Stimulated activated CD8-positive, alpha-beta memory T cell treated with anti-CD3 and anti-CD28 coated beads, Interleukin-7, amount 100 ng/mL, for 4 hours (primary cell): ENCODE results near the gene SEMA4C.
"Not testable (repeated sequence)": the region's sequence is repeated elsewhere in the genome, so short reads cannot be mapped to it uniquely, and the experiment has no call there.

Experiments used
- DNase-seq, 2 donors: peaks; one replicate each; pipeline ENCODE4 v3.0.0-alpha.2; 2020; ENCODE audit warnings: low read depth in 2 of 2

SEMA4C gene

DNA sequence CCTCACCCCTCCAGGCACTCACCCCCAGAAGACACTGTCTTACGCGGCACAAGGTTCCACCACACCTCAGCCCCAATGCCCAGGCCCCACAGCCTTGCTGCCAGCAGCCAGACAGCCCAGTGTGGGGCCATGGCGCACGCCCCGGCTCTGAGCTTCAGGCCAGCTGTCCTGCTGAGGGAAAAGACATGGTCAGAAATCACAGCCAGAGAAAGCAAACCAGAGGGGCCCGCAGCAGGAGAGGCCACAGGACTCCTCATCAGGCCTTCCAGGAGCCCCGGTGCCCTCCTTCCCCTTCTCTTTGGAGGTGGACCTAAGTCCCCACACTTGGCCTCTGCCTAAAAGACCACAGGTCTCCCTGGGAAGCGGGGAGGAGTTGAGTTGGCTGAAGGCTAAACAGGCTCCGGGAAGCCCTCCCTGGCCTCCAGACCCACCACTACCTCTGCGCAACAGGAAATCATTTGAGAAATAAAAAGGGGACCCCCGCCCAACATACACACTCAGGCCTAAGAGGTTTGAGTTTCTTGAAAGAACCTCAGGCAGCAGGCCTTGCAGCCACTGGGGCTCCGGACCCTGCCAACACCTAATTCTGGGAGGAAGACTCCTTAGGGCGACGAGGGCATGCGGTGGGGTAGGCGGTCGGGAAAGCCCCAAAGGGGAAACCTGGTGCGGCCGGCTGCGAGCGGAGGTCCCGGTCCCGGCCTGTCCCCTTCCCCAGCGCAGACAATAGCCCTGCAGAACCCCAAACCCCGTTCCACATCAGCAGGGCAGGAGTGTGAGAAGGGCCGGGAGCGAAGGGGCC is 1.9 kb downstream of the SEMA4C start:
- DNase-seq: no peak

DNA sequence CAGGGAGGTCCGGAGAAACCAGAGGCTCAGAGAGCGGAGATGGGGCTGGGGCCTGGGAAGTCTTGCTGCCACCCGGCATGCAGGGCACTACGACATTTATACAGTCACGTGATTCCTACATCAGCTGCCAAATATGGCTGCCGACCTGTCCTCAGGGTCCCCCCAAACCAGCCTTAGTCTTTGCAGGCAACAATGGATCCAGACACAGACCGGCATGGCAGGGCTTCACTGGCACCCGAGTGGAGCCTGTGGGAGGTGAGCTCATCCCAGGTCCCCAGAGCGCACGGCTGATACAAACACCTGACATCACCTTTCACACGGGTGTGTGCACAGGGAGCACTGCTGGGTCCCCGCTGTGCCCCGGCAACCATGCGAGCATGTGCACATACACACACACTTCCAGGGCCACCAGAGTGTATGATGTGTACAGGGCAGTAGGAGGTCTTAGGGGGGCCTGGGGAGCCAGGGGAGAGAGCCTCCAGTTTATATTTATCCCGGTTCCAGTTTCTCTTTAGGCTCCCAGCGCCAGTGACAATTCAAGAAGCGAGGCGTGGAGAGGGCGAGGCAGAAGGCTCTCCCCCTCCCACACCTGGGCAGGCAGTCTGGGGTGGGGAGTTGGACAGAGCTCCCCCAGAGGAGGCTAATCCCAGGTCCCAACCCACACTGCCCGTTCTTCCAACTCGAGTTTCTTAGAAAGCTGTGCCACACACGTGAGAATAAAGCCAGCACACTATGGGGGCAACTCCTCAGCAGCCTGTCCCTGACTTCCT is 2.7 kb downstream of the SEMA4C start:
- no peak for DNase-seq

DNA sequence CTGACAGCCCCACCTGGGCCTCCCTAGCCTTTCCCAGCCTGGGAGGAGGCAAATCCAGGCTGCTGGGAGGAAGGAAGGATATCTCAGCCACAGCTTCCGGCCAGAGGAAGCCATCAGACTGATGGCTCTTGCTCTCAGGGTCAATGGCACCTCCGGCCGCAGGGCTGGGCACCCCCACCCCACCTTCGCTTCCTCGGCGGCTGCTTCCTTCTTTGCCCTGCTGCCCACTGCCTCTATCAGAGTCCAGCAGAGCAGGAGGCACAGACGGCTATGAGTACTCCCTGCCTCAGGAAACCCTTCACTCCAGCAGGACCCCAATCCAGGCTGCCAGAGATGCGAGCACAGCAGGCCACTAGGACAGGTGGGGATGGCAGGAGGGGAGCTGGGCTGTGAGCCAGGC is 3.3 kb downstream of the SEMA4C start:
- no peak for DNase-seq

DNA sequence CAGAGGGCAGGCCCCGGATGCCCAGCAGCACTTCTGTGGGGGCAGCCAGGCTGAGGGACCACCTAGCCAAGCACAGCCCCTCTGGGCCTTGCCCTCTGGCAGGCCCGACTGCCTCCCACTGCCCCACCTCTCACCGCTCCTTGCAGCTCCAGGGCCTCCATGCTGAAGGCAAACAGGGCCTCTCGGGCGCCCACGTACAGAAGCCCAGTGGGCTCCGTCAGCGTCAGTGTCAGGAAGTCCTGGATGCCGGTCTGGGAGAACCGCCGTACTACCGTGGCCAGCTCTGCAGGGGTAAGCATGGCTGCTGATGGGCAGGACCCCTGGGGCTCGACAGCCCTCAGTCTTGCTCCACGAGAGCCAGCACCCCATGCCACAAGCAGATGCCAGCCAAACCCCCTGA is 3.7 kb downstream of the SEMA4C start:
- no peak for DNase-seq

DNA sequence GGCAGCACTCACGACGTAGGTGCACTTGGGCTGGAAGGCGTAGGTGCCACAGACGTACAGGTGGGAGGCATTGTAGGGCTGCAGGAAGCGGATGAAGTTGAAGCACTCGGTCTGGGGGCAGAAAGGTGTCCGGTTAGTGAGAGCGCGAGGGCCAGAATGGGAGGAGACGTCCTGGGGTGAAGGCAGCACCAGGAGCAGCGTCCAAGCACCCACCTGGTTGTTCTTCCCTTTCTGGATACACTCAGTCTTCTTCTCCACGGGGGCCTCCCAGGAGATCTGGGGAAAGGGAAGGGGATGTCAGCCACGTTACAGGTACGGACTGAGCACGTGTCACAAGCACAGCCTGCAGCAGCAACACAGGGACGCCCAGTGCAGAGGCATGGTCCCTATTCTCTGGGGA is 4.2 kb downstream of the SEMA4C start:
- DNase-seq: no peak

DNA sequence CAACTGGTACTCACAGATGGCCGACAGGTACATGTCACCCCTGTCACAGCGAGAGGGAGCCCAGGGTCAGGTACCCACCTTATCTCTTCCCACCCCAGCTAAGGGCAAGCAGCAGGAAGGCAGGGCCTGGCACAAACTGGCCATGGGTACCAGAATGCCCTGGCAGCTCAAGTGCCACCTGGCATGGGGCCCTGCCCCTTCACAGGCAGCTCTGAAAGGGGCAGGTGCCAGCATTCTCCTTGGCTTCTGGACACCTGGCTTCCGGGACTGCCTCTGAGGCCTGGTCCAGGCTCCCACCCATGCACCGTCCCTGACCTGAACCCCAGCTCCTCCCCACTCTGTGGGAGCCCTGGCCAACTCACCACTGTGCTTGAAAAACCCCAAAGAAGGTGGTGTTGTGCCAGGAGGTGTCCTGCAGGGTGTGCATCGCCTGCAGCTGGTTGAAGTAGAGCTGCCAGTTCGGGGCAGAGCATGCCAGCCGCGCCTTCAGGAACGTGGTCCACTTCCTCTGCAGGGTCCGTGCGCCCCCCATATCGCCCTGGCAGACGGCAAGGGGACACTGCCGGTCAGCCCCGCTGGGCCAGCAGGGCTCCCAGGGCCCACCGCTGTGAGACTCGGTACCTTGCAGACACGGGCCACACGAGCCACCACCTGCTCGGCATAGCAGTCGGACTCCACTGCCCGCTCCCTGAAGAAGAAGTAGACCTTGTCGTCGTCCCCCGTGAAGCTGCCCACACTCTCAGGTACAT is 5.4 kb downstream of the SEMA4C start:
- DNase-seq: no peak

DNA sequence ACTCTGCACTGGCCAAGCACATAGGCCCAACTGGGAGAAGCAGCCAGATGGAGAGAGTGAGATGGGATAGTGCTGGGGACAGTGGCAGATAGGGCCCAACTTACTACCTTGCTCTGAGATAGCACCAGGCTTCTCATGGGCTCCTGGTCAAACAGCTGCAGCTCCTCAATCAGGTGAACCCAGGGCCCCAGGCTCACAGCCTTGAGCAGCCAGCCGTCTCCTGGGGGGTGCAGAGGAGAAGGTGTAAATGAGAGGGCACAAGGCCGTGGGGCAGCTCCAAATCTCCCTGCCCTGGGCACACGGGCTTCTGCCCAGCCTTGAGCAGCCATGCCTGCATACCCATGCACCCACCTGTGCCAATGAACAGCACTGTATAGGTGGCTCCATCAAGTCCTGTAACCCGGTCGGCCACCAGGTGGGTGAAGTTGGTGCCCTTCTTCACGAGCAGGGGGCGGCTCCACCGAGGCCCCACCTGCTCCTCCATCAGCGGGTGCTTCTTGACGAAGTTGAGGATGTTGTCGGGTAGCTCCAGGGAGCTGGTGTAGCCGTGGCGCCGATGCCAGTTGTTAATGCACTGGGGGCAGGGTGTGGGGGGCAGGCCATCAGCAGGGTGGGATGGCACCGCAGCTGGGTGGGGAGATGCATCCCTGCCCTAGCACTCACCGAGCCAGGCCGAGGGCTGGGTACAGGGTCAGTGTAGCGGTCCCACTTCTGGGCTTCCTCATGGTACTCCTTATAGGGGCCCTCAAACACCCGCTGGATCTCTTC is 6.1 kb downstream of the SEMA4C start:
- no peak for DNase-seq

DNA sequence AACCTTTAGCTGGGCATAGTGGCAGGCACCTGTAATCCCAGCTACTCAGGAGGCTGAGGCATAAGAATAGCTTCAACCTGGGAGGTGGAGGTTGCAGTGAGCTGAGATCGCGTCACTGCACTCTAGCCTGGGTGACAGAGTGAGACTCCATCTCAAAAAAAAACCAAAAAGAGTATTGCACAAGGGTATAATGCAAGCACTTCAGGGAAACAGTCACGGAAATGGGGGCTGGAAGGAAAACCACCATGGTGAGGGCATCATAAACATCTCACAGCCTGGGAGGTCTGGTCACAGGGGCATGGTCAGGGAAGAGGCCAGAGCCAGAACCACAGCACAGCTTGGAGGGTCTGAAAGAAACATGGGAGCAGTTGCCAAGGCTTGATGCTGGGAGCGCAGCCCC is 6.8 kb downstream of the SEMA4C start:
- not testable (repeated sequence) for DNase-seq

DNA sequence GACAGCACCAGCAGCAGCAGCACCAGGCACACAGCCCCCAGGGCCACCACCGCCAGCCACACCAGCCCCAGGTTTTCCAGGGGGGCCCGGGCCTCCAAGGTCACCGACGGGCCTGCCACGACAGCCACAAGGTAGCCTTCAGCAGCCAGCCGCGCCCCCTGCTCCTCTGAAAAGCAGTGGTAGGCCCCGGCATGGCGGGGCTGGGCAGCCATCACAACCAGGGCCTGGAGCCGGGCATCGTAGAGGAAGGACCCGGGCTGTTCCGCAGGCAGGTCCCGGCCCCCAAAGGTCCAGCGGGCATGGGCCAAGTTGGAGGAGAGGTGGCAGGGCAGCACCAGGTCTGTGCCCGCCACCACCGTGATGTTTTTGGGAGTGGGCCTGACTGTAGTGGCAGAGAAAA is 8.8 kb downstream of the SEMA4C start:
- DNase-seq: no peak

DNA sequence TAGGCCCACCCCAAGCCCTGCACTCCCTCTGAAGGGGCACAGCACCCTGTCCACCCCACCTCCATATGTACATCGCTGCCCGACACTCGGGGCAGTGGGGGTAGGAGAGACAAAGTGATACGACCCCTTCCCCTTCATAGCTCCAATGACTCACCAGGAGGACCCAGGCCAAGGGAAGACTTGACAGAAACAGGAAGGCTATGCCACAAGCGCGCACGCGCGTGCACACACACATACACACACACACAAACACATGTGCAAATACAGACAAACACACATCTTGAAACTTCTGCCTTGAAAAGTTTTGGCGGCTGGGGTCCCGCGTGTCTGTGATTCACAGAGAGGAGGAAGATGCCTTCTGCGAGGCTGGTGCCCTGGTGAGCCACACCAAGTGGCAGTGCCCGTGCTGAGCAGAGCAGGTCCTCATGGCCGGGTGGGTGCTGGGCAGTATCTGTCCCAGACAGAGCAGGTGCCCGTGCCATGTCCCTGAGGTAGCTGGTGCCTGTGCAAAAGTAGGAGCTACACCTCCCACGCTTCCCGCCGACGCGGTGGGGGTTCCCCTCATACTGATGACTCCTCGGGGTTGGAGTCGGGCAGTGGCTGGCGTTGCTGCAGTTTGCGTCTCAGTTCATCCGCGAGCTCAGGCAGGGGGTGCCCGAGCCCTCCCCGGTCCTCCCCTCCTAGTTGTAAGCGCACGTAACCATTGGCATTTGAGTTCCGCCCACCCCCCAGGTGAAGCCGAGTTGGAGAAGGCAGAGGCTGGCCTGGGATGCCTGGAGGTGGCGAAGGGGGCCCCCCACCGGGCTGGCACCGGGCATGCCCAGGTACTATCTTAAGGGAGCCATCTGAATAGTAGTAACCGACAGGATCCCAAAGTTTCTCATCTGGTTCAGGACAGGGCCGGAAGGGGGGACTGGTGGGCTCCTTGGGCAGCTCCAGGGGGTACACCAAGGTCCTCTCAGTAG is 9.5 kb downstream of the SEMA4C start:
- no peak for DNase-seq

DNA sequence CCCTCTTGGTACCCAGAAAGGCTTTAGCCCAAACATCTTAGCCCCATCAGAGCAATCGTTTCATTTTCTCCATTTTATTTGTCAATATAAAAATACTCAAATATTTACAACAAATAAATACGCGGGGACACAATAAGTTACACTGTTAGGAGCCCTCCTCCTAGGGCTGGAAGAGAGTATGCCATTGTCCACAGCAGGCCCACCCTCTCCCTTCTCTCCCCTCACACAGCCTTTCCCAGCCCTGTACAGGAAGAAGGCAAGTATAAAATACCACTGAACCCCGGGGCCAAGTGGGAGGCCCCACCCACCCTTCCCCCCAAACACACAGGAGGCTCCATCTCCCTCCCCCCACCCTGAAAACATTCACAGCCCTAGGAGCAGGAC is 10.2 kb downstream of the SEMA4C start:
- no peak for DNase-seq

DNA sequence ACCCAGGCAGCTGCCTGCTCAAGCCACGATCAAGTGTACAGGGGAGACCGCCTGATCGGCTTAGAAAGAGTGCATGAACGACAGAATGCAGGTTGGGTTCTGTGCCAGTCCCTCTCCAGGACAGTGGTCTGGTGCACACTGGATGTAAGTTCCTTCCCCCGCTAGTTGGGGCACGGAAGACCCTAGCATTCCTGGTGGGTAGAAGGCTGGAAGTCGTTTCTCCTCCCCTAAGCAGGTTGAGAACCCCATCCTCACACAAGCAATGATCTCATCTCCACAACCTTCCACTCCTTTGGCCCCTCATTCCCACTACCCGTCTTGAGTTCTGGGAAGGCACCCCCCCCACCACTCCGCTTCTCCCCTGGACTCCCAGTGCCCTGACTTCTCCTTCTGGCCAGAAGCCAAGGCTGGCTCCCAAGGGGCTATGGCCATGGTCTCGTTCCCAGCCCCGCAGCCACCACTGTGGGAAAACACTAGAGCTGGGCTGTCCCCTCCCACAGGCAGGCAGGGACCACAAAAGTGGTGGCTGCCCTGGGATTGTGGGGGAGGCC is 10.7 kb downstream of the SEMA4C start:
- DNase-seq: no peak

DNA sequence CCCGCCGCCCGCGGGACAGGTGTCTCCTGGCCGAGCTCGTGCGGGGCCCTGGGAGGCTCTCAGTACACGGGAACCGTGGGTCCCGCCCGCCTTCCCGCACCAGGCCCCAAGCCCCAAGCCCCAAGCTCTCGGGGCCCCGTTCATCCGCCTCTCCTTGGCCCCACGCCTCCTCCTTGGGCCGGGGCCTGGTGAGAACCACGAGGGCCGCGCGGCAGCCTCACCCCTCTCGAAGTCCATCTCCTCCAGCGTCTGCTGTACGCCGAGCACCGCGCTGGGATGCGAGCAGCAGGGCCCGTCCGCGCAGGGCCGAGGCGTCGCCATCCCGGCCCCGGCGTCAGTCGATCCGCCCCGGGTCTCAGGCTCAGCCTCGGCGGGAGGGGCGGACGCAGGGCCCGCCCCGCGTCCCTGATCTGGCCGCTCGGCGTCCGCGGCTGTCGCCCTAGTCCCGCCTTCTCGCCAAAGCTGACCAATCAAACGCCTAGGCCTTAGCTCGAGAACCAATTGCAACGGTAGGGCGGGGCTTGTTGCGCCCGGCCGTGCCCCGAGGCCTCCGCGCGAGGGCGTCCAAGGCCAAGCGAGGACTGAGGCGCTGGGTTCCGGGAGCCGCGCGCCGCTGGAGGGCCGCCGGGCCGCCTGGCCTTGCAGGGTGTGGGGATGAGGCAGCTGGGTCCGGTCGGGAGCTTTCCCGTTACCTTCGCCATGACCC is 12.1 kb downstream of the SEMA4C start, which contains the start of gene ANKRD39:
Gene ANKRD39 (minus strand): TSS at position 350 of the 706 bp plus-strand sequence. CDS start 29 bp downstream, at position 321.
- peak; percentile 96 for DNase-seq

DNA sequence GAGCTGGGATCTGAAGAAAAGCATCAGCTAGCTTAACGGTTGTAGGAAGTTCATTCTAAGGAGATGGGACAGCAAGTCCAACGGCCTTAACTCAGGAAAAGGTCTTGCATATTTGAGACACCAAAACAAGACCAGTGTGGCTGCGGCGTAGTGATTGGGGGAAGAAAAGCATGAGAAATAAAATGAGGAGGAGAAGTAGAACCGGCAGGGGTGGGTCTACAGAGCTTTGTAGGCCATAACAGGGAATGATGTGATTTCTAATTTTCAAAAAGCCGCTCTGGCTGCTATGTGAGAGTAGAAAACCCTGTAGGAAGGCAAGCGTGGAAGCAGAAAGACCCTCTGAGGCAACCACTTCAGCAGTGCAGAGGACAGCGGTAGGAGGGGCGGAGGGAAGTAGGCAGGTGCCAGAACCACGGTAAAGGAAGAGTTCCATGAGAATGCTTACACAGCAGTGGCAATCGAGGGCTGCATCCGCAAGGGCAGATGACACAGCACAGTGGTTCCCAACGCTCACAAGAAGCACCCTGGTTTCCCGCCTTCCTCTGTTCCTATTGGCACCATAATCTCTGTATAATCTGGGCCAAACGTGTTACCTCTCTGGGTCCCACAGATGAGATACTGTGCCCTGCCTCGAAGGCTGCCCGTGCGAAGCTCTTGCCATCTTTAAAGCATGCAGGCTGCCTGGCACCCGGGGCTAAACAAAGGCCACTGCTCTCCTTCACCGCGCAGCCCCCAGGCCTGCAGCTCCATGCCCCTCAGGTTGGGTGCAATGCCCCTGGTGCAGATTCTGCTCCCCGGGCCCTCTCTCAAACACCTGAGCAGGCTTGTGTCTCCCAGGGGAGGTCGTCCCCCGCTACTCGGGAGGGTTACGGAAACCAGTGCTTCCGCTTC is 12.9 kb downstream of the SEMA4C start:
- DNase-seq: no peak

DNA sequence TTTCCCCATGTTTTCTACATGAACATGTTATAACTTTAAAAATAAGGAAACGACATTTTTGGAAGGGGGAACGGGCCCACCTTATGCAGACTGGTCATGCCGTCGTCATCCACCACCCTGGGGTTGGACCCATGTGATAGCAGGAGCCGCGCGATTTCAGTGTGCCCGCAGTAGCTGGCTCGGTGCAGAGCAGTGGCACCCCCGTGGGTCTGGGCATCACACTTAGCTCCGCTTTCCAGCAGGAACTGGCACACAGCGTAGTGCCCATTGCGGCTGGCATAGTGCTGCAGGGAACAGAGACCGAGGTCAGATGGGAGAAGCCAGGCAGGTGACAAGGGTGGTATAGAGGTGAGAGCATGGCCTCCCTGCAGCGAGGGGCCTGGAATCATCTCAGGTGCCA is 16.6 kb downstream of the SEMA4C start:
- no peak for DNase-seq

DNA sequence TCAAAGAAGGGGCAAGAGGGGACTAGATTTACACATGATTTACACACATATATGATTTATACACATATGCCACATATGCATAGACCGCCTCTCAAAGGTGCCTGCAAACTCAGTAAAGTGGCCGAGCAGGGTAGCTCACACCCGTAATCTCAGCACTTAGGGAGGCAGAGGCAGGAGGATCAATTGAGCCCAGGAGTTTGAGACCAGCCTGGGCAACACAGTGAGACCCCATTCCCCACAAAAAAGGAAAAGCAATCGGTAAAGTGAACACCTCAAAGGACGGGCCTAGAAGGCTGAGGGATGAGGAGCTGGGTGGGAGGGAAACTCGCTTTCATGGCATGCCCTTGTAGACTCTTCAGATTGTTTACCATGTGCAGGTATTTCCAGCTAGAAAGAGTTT is 17.2 kb downstream of the SEMA4C start:
- DNase-seq: no peak

DNA sequence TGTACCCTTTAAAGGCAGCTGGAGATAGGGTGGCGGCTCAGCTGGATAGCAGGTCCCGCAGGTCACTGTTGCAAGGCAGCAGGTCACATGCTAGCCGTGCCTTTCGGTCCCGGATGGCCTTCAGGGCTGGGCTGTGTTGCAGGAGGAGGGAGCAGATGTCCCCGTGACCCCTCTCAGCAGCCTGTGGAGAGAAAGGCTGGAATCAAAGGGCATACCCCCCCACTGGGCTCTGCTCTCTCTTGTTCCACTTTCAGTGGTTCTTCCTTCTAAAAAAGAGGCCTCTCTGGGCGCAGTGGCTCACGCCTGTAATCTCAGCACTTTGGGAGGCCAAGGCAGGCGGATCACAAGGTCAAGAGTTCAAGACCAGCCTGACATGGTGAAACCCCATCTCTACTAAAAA is 21.6 kb downstream of the SEMA4C start:
- DNase-seq: no peak

DNA sequence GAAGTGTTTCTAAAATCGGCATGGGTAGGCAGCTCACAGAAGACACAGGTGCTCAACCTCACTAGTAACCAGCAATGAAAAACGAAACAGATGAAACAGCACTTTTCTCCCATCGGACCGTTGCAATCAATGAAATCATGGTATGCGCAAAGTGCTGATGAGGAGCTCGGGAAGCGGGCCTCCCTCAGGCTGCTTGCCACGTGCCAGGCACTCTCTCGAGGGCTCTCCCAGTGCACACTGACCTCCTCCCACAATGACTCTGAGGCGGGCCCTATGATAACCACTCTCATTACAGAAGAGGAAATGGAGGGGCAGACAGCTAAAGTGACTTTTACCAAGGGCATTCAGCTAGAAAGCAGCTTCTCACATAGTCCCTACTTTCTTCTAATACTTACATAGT is 22.3 kb downstream of the SEMA4C start:
- DNase-seq: no peak

DNA sequence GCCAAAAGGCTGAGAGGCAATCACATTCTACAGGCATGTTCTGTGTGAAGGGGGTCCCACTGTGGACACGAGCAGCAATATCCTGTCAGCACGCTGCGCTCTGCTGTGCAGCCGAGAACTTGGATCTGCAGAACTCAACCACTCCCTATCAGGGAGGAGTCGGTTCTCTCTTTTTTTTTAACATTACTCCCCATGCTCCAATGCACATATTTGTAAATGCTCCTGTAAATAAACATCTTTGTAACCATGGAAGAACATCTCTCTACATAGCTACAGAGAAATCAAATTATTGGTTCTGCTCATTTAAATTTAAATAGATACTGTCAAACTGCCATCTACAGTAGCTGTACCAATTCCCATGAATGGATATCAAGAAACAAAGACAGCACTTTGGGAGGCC is 23.1 kb downstream of the SEMA4C start:
- DNase-seq: no peak
